ENCODE data around the gene LRBA.

GRCh38 chr4:150302553-150302952, 712.5 kb downstream of the LRBA start:
- no peak for TF ChIP-seq AFF4 (CRISPR knock-in tag; IDR thresholded peaks at IDR 0.05; ENCODE audit: borderline replicate concordance)
- TF ChIP-seq NFE2L1 (CRISPR knock-in tag; IDR thresholded peaks at IDR 0.05), result no peak
- TF ChIP-seq, protein P1, sequence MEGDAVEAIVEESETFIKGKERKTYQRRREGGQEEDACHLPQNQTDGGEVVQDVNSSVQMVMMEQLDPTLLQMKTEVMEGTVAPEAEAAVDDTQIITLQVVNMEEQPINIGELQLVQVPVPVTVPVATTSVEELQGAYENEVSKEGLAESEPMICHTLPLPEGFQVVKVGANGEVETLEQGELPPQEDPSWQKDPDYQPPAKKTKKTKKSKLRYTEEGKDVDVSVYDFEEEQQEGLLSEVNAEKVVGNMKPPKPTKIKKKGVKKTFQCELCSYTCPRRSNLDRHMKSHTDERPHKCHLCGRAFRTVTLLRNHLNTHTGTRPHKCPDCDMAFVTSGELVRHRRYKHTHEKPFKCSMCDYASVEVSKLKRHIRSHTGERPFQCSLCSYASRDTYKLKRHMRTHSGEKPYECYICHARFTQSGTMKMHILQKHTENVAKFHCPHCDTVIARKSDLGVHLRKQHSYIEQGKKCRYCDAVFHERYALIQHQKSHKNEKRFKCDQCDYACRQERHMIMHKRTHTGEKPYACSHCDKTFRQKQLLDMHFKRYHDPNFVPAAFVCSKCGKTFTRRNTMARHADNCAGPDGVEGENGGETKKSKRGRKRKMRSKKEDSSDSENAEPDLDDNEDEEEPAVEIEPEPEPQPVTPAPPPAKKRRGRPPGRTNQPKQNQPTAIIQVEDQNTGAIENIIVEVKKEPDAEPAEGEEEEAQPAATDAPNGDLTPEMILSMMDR (IDR thresholded peaks at IDR 0.05), result no peak
- no peak for TF ChIP-seq E2F4 (CRISPR knock-in tag; IDR thresholded peaks at IDR 0.05; ENCODE audit: borderline replicate concordance, low read depth)
- TF ChIP-seq, protein P2, sequence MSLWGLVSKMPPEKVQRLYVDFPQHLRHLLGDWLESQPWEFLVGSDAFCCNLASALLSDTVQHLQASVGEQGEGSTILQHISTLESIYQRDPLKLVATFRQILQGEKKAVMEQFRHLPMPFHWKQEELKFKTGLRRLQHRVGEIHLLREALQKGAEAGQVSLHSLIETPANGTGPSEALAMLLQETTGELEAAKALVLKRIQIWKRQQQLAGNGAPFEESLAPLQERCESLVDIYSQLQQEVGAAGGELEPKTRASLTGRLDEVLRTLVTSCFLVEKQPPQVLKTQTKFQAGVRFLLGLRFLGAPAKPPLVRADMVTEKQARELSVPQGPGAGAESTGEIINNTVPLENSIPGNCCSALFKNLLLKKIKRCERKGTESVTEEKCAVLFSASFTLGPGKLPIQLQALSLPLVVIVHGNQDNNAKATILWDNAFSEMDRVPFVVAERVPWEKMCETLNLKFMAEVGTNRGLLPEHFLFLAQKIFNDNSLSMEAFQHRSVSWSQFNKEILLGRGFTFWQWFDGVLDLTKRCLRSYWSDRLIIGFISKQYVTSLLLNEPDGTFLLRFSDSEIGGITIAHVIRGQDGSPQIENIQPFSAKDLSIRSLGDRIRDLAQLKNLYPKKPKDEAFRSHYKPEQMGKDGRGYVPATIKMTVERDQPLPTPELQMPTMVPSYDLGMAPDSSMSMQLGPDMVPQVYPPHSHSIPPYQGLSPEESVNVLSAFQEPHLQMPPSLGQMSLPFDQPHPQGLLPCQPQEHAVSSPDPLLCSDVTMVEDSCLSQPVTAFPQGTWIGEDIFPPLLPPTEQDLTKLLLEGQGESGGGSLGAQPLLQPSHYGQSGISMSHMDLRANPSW (CRISPR knock-in tag; conservative IDR thresholded peaks at IDR 0.05; ENCODE audit: low read depth), result no peak
- TF ChIP-seq MAX (CRISPR knock-in tag; IDR thresholded peaks at IDR 0.05), result no peak
- TF ChIP-seq SP1 (CRISPR knock-in tag; conservative IDR thresholded peaks at IDR 0.05), result no peak
- no peak for TF ChIP-seq PREB (CRISPR knock-in tag; IDR thresholded peaks at IDR 0.05; ENCODE audit: borderline replicate concordance)
